ENCODE data around the gene CCDC148. TPM values are rescaled to one million over a fixed set of nuclear protein-coding genes. Genes with fewer than 3 reads are reported as not detected.

The CCDC148 gene
- total RNA-seq, 1 donor from 2014 or later = 9.3 TPM

DNA sequence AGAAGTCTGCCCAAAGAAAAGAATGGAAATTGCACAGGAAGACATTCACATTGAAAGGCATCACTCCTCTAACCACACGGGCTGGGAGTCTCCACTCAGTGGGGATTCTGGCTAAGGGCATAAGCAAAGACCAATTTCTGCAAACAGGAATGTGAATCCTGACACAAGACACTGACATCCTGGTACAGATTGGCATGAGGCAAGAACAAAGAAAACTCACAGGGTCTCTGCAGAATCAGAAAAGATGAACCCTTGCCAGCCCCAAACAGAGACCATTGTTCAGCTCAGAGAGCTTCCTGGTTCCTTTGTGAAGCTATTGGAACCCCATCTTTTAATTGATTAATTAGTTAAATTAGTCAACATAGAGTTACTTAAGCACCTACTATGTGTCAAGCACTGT, 272.6 kb downstream of the CCDC148 start:
- DNase-seq (ENCODE audit: low spot score) = no peak
- H3K27me3 Mint-ChIP-seq (ENCODE audit: insufficient read depth, low read depth) = peaks cover 2% of the 10 kb centered on the region

GRCh38 chr2:158182676-158183295, 273.8 kb downstream of the CCDC148 start:
- Histone ChIP-seq H3K27me3 (no peaks in the 10 kb centered on the region), H3K36me3 (no peaks in the 10 kb centered on the region), H4K20me1 (ENCODE audit: low read depth) (no peaks in the 10 kb centered on the region), H3K4me1 (no peaks in the 10 kb centered on the region), H3K4me3 (no peak overlapping the region), H2AFZ (replicated peaks) (no peak overlapping the region), H3K27ac (no peak overlapping the region), H3F3A (ENCODE audit: low read depth) (no peaks in the 10 kb centered on the region), H3K4me2 (no peak overlapping the region), H3K9ac (no peak overlapping the region), H3K9me3 (ENCODE audit: low read depth) (no peaks in the 10 kb centered on the region), H3K79me2 (ENCODE audit: low read depth) (no peaks in the 10 kb centered on the region)
- peaks cover 14% of the 10 kb centered on the region for H3K4me1 Mint-ChIP-seq
- no peak for DNase-seq (ENCODE audit: low spot score)
- no peaks in the 10 kb centered on the region for H3K9me3 Mint-ChIP-seq
- no peak for TF ChIP-seq EZH2phosphoT487 (IDR thresholded peaks at IDR 0.05)
- no peak for TF ChIP-seq EZH2 (IDR thresholded peaks at IDR 0.05)
- no peak for TF ChIP-seq CTCF (IDR thresholded peaks at IDR 0.05)
- H3K4me3 Mint-ChIP-seq = no peak overlapping the region
- peaks cover 2% of the 10 kb centered on the region for H3K27me3 Mint-ChIP-seq (ENCODE audit: insufficient read depth, low read depth)
- no peak overlapping the region for H3K27ac Mint-ChIP-seq
- no peaks in the 10 kb centered on the region for H3K36me3 Mint-ChIP-seq

More for the DNA sequence above, 272.6 kb downstream of the CCDC148 start:
- H4K20me1 ChIP-seq (ENCODE audit: low read depth) = no peaks in the 10 kb centered on the region
- TF ChIP-seq CTCF (IDR thresholded peaks at IDR 0.05) (no peak), EZH2phosphoT487 (IDR thresholded peaks at IDR 0.05) (no peak), EZH2 (IDR thresholded peaks at IDR 0.05) (no peak)
- H3K27me3 ChIP-seq = no peaks in the 10 kb centered on the region
- no peak overlapping the region for H3K4me2 ChIP-seq
- no peaks in the 10 kb centered on the region for H3K36me3 Mint-ChIP-seq
- H2AFZ ChIP-seq (replicated peaks) = no peak overlapping the region
- H3F3A ChIP-seq (ENCODE audit: low read depth) = no peaks in the 10 kb centered on the region
- no peaks in the 10 kb centered on the region for H3K4me1 ChIP-seq
- no peak overlapping the region for H3K4me3 ChIP-seq
- H3K36me3 ChIP-seq = no peaks in the 10 kb centered on the region
- no peaks in the 10 kb centered on the region for H3K9me3 ChIP-seq (ENCODE audit: low read depth)
- H3K9ac ChIP-seq = no peak overlapping the region
- H3K27ac ChIP-seq = no peak overlapping the region
- H3K79me2 ChIP-seq (ENCODE audit: low read depth) = no peaks in the 10 kb centered on the region
- H3K4me3 Mint-ChIP-seq = no peak overlapping the region
- H3K4me1 Mint-ChIP-seq = peaks cover 14% of the 10 kb centered on the region
- no peak overlapping the region for H3K27ac Mint-ChIP-seq
- no peaks in the 10 kb centered on the region for H3K9me3 Mint-ChIP-seq

GRCh38 chr2:158181171-158181570, 275.4 kb downstream of the CCDC148 start:
- Histone ChIP-seq H3K79me2 (ENCODE audit: low read depth) (no peaks in the 10 kb centered on the region), H2AFZ (replicated peaks) (no peak overlapping the region), H3K4me3 (no peak overlapping the region), H3K27me3 (no peaks in the 10 kb centered on the region), H3K36me3 (no peaks in the 10 kb centered on the region), H3K9ac (no peak overlapping the region), H3K9me3 (ENCODE audit: low read depth) (no peaks in the 10 kb centered on the region), H3K27ac (no peak overlapping the region), H4K20me1 (ENCODE audit: low read depth) (no peaks in the 10 kb centered on the region), H3K4me2 (no peak overlapping the region), H3K4me1 (no peaks in the 10 kb centered on the region), H3F3A (ENCODE audit: low read depth) (no peaks in the 10 kb centered on the region)
- Mint-ChIP-seq H3K27ac (no peak overlapping the region), H3K36me3 (no peaks in the 10 kb centered on the region), H3K9me3 (no peaks in the 10 kb centered on the region), H3K4me3 (no peak overlapping the region), H3K4me1 (peaks cover 14% of the 10 kb centered on the region), H3K27me3 (ENCODE audit: insufficient read depth, low read depth) (peaks cover 2% of the 10 kb centered on the region)
- no peak for DNase-seq (ENCODE audit: low spot score)
- no peak for TF ChIP-seq EZH2 (IDR thresholded peaks at IDR 0.05)
- TF ChIP-seq EZH2phosphoT487 (IDR thresholded peaks at IDR 0.05) = no peak
- TF ChIP-seq CTCF (IDR thresholded peaks at IDR 0.05) = no peak

All from neural progenitor cell (in vitro differentiated cells).